Embryonic facial prominence (tissue), 1 donor: ENCODE measurements around the gene IP6K3.

Experiments used
- DNase-seq: peaks from one replicate; pipeline ENCODE4 v3.0.0-alpha.2; 2016; ENCODE audit errors: extremely low spot score

The IP6K3 gene

GRCh38 chr6:33759887-33760629 is 13.4 kb upstream of the IP6K3 start:
- DNase-seq = no peak

DNA sequence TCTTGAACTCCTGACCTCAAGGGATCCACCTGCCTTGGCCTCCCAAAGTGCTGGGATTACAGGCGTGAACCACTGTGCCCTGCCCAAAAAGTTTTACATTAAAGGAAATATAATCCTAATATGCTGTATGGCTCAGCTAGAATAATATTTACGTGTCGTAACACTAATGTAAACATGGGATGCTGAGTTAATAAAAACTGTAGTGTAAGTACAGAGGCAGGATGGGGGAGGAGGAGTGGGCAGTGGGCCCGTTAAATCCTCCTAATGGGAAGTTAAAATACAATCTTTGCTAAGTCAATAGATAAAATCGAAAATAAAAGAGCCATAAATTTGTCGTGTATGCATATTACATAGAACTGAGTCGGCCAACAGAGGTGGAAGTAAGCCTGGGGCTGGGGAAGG is 12.1 kb upstream of the IP6K3 start:
- no peak for DNase-seq

- DNase-seq = no peak
These were observed 11.2 kb upstream of the IP6K3 start for GRCh38 chr6:33757906-33758305.

DNA sequence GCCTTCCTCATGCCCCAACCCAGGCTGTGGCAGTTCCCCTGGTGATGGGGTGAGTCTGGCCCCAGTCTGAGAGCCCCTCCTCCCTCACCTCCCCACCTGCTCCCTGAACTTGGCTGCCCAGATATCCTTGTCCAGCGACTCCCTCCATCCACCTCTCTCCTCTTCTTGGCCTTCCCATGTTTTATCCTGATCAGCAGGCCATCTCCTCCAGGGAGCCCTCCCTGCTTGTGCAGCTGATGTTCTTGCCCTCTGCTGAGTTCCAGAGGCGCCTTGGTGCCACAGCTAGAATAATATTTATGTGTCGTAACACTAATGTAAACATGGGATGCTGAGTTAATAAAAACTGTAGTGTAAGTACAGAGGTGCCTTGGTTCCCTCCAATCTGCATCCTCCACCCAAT is 10.4 kb upstream of the IP6K3 start:
- no peak for DNase-seq

- DNase-seq = no peak
These were observed 9.7 kb upstream of the IP6K3 start for GRCh38 chr6:33756211-33756954.

DNA sequence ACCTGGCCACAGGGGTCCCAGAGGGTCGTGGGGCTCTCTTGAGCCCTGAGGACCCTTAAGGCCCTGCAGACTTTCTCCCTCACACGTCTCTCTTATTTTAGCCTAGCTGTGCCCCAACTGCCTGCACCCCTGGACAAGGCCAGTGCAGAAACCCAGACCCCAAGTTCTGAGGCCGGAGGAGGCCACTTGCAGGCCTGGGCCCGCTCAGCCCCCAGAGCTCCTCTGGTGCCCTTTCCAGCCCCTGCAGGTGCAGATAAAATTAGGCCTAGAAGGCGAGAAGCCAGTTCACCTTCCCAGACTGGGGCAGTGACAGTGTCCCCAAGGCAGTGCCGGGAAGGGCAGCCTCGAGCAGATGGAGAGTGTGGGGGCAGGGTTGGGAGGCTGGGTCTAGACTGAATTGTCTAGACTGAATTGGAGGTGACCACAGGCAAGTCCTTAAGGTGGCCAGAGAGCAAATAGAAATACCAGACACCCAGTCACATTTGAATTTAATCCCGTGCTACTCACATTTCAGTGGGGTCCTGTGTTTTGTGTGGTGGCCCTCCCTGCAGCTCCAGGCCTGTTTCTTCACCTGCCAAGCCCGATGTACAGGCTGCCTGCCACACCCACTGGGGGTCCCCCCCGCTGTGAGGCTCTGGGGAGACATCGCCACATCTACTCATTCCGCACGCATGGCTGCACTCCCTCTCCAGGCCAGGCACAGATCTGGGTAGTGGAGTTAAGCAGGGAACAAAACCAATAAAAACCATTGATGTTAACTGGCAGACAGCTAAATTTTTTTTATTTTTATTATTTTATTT is 8.6 kb upstream of the IP6K3 start:
- no peak for DNase-seq

DNA sequence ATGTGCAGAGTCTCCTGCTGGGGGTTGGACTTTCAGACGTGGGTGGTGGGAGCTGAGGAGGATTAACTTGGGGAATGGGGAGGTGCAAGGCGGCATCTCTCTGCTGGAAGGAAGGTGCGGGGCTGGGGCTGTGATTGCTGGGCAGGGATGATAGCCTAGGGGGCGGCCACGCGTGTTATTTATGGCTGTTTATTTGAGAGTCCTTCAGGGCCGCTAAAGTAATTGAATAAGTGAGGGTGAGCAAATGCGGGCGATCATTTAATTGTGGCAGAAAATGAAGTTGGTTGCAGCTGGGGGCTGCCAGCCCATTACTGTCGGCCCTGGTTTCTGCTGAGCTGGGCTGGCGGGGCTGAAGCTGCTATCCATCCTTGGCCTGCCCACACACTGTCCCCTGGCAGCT is 7.5 kb upstream of the IP6K3 start:
- no peak for DNase-seq

GRCh38 chr6:33752646-33753015 is 5.9 kb upstream of the IP6K3 start:
- no peak for DNase-seq

GRCh38 chr6:33751771-33752645 is 5.3 kb upstream of the IP6K3 start:
- DNase-seq = no peak

GRCh38 chr6:33750244-33750991 is 3.7 kb upstream of the IP6K3 start:
- no peak for DNase-seq

GRCh38 chr6:33749401-33749800 is 2.7 kb upstream of the IP6K3 start:
- no peak for DNase-seq

- no peak for DNase-seq
These were observed 2.1 kb upstream of the IP6K3 start for GRCh38 chr6:33748841-33749240.

- DNase-seq = no peak
These were observed 1.1 kb upstream of the IP6K3 start for GRCh38 chr6:33747823-33748222.

GRCh38 chr6:33746036-33746600 is 587 bp downstream of the IP6K3 start:
- DNase-seq = no peak

- DNase-seq = no peak
These were observed 1.2 kb downstream of the IP6K3 start for GRCh38 chr6:33745548-33745947.

DNA sequence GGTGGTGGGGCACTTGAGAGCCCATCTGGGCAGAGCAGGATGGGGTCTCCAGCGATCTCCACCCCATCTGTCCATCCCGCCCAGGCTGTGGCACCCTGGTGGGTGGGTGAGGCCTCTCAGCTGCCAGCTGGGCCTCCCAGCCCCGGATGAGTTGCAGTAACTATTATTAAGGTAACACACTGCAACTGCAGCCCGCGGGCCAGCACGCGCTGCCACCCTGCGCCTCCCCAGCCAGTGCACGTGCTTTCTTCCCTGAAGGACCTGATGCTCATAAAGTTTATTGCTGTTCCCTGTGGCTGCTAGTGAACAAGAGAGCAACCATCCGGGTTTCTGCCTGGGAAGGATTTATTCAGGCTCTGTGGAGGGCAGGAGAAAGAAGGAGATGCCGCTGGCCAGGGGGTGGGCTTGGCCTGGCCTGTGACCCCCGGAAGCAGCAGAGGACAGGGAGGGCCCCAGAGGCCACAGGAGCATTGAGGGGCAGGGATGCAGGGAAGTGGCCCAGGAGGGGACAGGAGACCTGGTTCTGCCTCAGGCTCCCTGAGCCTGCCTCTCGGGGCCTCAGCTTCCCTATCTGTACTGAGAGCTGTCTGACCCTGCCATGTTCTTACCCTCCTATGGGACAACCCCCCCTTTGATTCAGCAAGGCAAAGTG is 1.7 kb downstream of the IP6K3 start:
- no peak for DNase-seq

- no peak for DNase-seq
These were observed 2.5 kb downstream of the IP6K3 start for GRCh38 chr6:33744001-33744848.

DNA sequence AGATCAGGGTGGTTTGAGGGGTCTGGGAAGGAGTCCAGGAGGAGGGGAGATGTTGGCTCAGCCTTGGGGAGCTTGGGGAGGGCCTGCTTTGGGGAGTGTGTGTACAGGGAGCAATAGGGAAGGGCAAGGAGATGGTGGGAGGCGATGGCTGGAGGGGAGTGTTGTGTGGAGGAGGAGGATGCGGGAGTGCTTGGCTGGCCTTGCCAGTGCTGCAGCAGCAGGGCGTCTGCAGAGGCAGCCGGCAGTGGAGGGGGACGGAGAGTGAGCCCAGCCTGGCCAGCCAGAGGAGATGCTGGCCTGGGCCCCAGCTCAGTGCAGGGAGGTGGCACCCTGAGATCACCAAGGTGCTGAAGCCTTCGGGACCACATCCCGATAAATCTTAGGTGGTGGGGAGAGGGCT is 3.9 kb downstream of the IP6K3 start:
- no peak for DNase-seq

DNA sequence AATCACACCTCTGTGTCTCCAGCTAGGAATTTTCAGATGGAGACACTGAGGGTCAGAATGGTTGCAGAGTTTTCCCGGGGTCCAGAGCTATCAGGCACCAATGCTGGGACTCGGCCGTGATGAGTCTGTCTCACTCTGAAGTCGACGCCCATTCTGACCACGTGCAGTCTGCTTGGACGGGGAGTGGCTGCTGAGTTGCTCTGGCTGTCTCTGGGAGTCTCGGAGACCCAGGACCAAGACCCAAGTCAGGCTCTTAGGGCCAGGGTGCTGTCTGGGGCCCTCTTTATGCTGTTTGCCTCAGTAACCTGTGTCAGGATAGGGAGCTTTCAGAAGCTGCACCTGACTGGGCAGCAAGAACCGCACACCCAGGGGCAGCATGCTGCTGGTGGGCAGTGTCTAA is 4.6 kb downstream of the IP6K3 start:
- no peak for DNase-seq
